HCT116 (cell line): ENCODE results near the gene CPTP. TPM values are rescaled to one million over a fixed set of nuclear protein-coding genes. Genes with fewer than 3 reads are reported as not detected.
A peak's percentile ranks its signal among the peaks of the same experiment; 100 is the strongest.

Experiments used
- ATAC-seq: fragments of 200-7000 bp; cut with Tn5 transposase; 2 replicates; pipeline ENCODE4 v1.9.1; 2020; ENCODE audit warnings: mild to moderate bottlenecking, moderate library complexity
- BruUV-seq: library from RNA; stranded (reverse); fragments of 400-500 nt; replicated peaks from 2 replicates; lab custom pipeline; 2021; lab: Mats Ljungman, UMichigan
- CTCF ChIA-PET: fragments of 300-600 bp; sonication (Branson Sonifier 250); formaldehyde crosslinking; loops from one replicate; lab custom pipeline; 2021; ENCODE audit warnings: antibody characterized with exemption; lab: Charles Lee
- POLR2A ChIA-PET: fragments of 300-600, 350-600 bp; sonication (Branson Sonifier 250); formaldehyde crosslinking; loops from one replicate; lab custom pipeline; 2021; ENCODE audit warnings: antibody characterized with exemption; lab: Charles Lee
- RAD21 ChIA-PET, 2 experiments: fragments of 300-600 bp; sonication (Branson Sonifier 250); formaldehyde crosslinking; loops; one replicate each; lab custom pipeline; 2023; ENCODE audit warnings: low total read pairs in 2 of 2; ENCODE audit not compliant: uncharacterized antibody in 2 of 2, unreplicated experiment in 2 of 2, low non-redundant PET in 1 of 2; lab: Charles Lee
- DNase-seq: peaks from one replicate; pipeline ENCODE4 v3.0.0-alpha.2; 2010; ENCODE audit warnings: low read depth, low spot score
- H2AFZ ChIP-seq: fragments of 200-600 bp; shearing (Covaris generic), sonication (generic); 2 replicates; pipeline ENCODE4 v1.6.1; 2017; ENCODE audit warnings: low read depth, mixed run types, mixed read lengths, antibody characterized with exemption, low read length; ENCODE audit not compliant: poor library complexity, severe bottlenecking
- H3K27ac ChIP-seq: 2 replicates; pipeline ENCODE4 v1.5.1; 2012; ENCODE audit warnings: low read depth, low read length
- H3K27me3 ChIP-seq: fragments of 200-600 bp; sonication (generic); 2 replicates; pipeline ENCODE4 v1.6.1; 2016; ENCODE audit warnings: mixed run types, low read length, mixed read lengths; ENCODE audit not compliant: insufficient read depth
- H3K36me3 ChIP-seq, 2 experiments: fragments of 200-500 bp in 1 of 2; fragments of 200-600 bp in 1 of 2; sonication (Bioruptor generic) in 1 of 2; sonication (generic) in 1 of 2; 2 replicates each; pipeline versions ENCODE4 v1.5.1 to v1.6.1; 2014 to 2016; ENCODE audit warnings: low read length in 2 of 2, inconsistent platforms in 1 of 2, mixed read lengths in 1 of 2, mixed run types in 1 of 2; ENCODE audit not compliant: insufficient read depth in 2 of 2, control insufficient read depth in 1 of 2
- H3K4me1 ChIP-seq, 2 experiments: fragments of 200-600 bp in 1 of 2; sonication (generic) in 1 of 2; 2 replicates each; pipeline versions ENCODE4 v1.5.1 to v1.6.1; 2012 to 2017; ENCODE audit warnings: low read length in 2 of 2, inconsistent platforms in 1 of 2, mild to moderate bottlenecking in 1 of 2, mixed read lengths in 1 of 2, mixed run types in 1 of 2, moderate library complexity in 1 of 2; ENCODE audit not compliant: insufficient read depth in 2 of 2, control insufficient read depth in 1 of 2
- H3K4me2 ChIP-seq: fragments of 200-600 bp; sonication (generic); 2 replicates; pipeline ENCODE4 v1.6.1; 2017; ENCODE audit warnings: mixed run types, low read length, mixed read lengths
- H3K4me3 ChIP-seq, 2 experiments: fragments of 200-600 bp in 1 of 2; sonication (generic) in 1 of 2; replicated peaks in 1 of 2; 2 replicates each; pipeline ENCODE4 v1.5.1; 2011 to 2016; ENCODE audit warnings: low read length in 2 of 2, control low read depth in 1 of 2, low read depth in 1 of 2, mild to moderate bottlenecking in 1 of 2, mixed read lengths in 1 of 2, mixed run types in 1 of 2
- H3K79me2 ChIP-seq: fragments of 200-600 bp; sonication (generic); 2 replicates; pipeline ENCODE4 v1.6.1; 2017; ENCODE audit warnings: mild to moderate bottlenecking, mixed run types, low read length, moderate library complexity, mixed read lengths; ENCODE audit not compliant: insufficient read depth
- H3K9ac ChIP-seq: fragments of 200-600 bp; sonication (generic); 2 replicates; pipeline ENCODE4 v1.6.1; 2016; ENCODE audit warnings: low read length, mixed read lengths
- H3K9me2 ChIP-seq: fragments of 200-600 bp; sonication (generic), shearing (Covaris generic); 2 replicates; pipeline ENCODE4 v1.6.1; 2017; ENCODE audit warnings: mixed run types, mild to moderate bottlenecking, moderate library complexity; ENCODE audit not compliant: insufficient read depth
- H3K9me3 ChIP-seq, 2 experiments: fragments of 200-500 bp in 1 of 2; fragments of 200-600 bp in 1 of 2; sonication (Bioruptor generic) in 1 of 2; sonication (generic) in 1 of 2; 2 replicates each; pipeline ENCODE4 v1.6.1; 2014 to 2017; ENCODE audit warnings: low read length in 2 of 2, mixed read lengths in 2 of 2, inconsistent platforms in 1 of 2, low read depth in 1 of 2, mild to moderate bottlenecking in 1 of 2, mixed run types in 1 of 2, moderate library complexity in 1 of 2; ENCODE audit not compliant: control insufficient read depth in 1 of 2, insufficient read depth in 1 of 2
- H4K20me1 ChIP-seq: fragments of 200-600 bp; sonication (generic), shearing (Covaris generic); 2 replicates; pipeline ENCODE4 v1.6.1; 2017; ENCODE audit warnings: mixed run types, mild to moderate bottlenecking, moderate library complexity; ENCODE audit not compliant: insufficient read depth
- ATF3 ChIP-seq: IDR thresholded peaks from 2 replicates; pipeline ENCODE4 v1.6.1; 2012
- CBX3 ChIP-seq: IDR thresholded peaks from 2 replicates; pipeline ENCODE4 v1.6.1; 2012; ENCODE audit warnings: low read depth
- CTCF ChIP-seq, 3 experiments: fragments of 200-600 bp in 1 of 3; sonication (generic) in 1 of 3; IDR thresholded peaks in 2 of 3; conservative IDR thresholded peaks in 1 of 3; 2 replicates each; pipeline ENCODE4 v1.5.1; 2012 to 2017; ENCODE audit warnings: low read depth in 2 of 3, low read length in 2 of 3, antibody characterized with exemption in 1 of 3, borderline replicate concordance in 1 of 3, control low read depth in 1 of 3, mild to moderate bottlenecking in 1 of 3, mixed read lengths in 1 of 3, mixed run types in 1 of 3, moderate library complexity in 1 of 3; ENCODE audit not compliant: insufficient read depth in 1 of 3
- EZH2phosphoT487 ChIP-seq: fragments of 200-600 bp; IDR thresholded peaks from 2 replicates; pipeline ENCODE4 v1.6.1; 2018; ENCODE audit warnings: antibody characterized with exemption, borderline replicate concordance
- FOSL1 ChIP-seq: IDR thresholded peaks from 2 replicates; pipeline ENCODE4 v1.6.1; 2012; ENCODE audit warnings: low read depth
- JUND ChIP-seq: IDR thresholded peaks from 2 replicates; pipeline ENCODE4 v1.6.1; 2012
- MAX ChIP-seq: IDR thresholded peaks from 2 replicates; pipeline ENCODE4 v1.6.1; 2012
- POLR2AphosphoS5 ChIP-seq: IDR thresholded peaks from 2 replicates; pipeline ENCODE4 v1.6.1; 2011; ENCODE audit warnings: mild to moderate bottlenecking, low read depth, low read length, moderate library complexity
- RAD21 ChIP-seq: IDR thresholded peaks from 2 replicates; pipeline ENCODE4 v1.6.1; 2012; ENCODE audit warnings: low read depth, mild to moderate bottlenecking
- SIN3A ChIP-seq: IDR thresholded peaks from 2 replicates; pipeline ENCODE4 v1.6.1; 2012; ENCODE audit warnings: low read depth
- SRF ChIP-seq: IDR thresholded peaks from 2 replicates; pipeline ENCODE4 v1.6.1; 2012; ENCODE audit warnings: low read depth
- TCF7L2 ChIP-seq: IDR thresholded peaks from 2 replicates; pipeline ENCODE4 v1.7.0; 2011; ENCODE audit warnings: borderline replicate concordance, inconsistent platforms; ENCODE audit not compliant: insufficient read depth, insufficient read length; ENCODE audit errors: extremely low read depth
- YY1 ChIP-seq: IDR thresholded peaks from 2 replicates; pipeline ENCODE4 v1.6.1; 2011; ENCODE audit warnings: low read length, low read depth, moderate library complexity, mild to moderate bottlenecking; ENCODE audit not compliant: insufficient replicate concordance; ENCODE audit errors: extremely low read depth
- ZBTB33 ChIP-seq: IDR thresholded peaks from 2 replicates; pipeline ENCODE4 v1.6.1; 2011; ENCODE audit warnings: mild to moderate bottlenecking, low read length, moderate library complexity; ENCODE audit not compliant: insufficient replicate concordance; ENCODE audit errors: extremely low read depth
- ZFX ChIP-seq: fragments of 450-650 bp; IDR thresholded peaks from 2 replicates; pipeline ENCODE4 v1.6.1; 2017
- intact Hi-C: fragments of 100-400 bp; cut with micrococcal nuclease; formaldehyde crosslinking; loops from 2 replicates; pipeline ENCODE4 v1.10.0; 2022
- total RNA-seq: library from RNA; stranded (reverse); gene quantifications from one replicate; pipeline ENCODE4 v1.2.1, GENCODE V29; 2021; ENCODE audit not compliant: unreplicated experiment

Gene CPTP
- total RNA-seq, 1 experiment from 2014 or later: 16.3 TPM

- H3K4me1 ChIP-seq: peaks cover 10 to 52% of the 10 kb centered on the region in 2 experiments; a peak in 3 of 4 replicates
- H3K9me2 ChIP-seq: no peaks in the 10 kb centered on the region
- H3K79me2 ChIP-seq: peaks cover 7% of the 10 kb centered on the region; the same call in 1 of the 2 replicates
- no peaks in the 10 kb centered on the region for H3K27me3 ChIP-seq
- no peak overlapping the region for H2AFZ ChIP-seq
- H3K36me3 ChIP-seq: peaks cover 5 to 22% of the 10 kb centered on the region in 2 experiments; a peak in 2 of 4 replicates
- H3K4me2 ChIP-seq: no peak overlapping the region
- DNase-seq: no peak
- ChIA-PET CTCF (no interaction called here), POLR2A (no interaction called here)
- no peak overlapping the region for H3K4me3 ChIP-seq
- BruUV-seq: TSS peak; percentile 25
- H3K27ac ChIP-seq: no peak overlapping the region
- ATAC-seq: no peak
- intact Hi-C loops: no loop called here
- no peak for TF ChIP-seq JUND
- TF ChIP-seq EZH2phosphoT487: no peak
- TF ChIP-seq ATF3: no peak
- TF ChIP-seq, all 23 proteins: peak for 0
- no peaks in the 10 kb centered on the region for H3K9me3 ChIP-seq
- H4K20me1 ChIP-seq: peaks cover 4% of the 10 kb centered on the region; the same call in 1 of the 2 replicates
- no peak overlapping the region for H3K9ac ChIP-seq
- RAD21 ChIA-PET: no interaction called here
Observed at GRCh38 chr1:1335283-1335682, 10.7 kb downstream of the CPTP start.

- H3K36me3 ChIP-seq: peaks cover 5 to 27% of the 10 kb centered on the region in 2 experiments; a peak in 3 of 4 replicates
- BruUV-seq: no TSS peak
- H3K9me3 ChIP-seq: no peaks in the 10 kb centered on the region
- no peak for ATAC-seq
- POLR2A ChIA-PET: no interaction called here
- no peaks in the 10 kb centered on the region for H3K27me3 ChIP-seq
- no peak for DNase-seq
- no peak overlapping the region for H3K4me2 ChIP-seq
- H3K9ac ChIP-seq: no peak overlapping the region
- peaks cover 4% of the 10 kb centered on the region; the same call in 1 of the 2 replicates for H4K20me1 ChIP-seq
- CTCF ChIA-PET: no interaction called here
- H3K9me2 ChIP-seq: no peaks in the 10 kb centered on the region
- H3K4me1 ChIP-seq: peaks cover 9 to 47% of the 10 kb centered on the region in 2 experiments; a peak in 3 of 4 replicates
- no peak overlapping the region for H3K4me3 ChIP-seq
- peaks cover 11% of the 10 kb centered on the region; the same call in 1 of the 2 replicates for H3K79me2 ChIP-seq
- RAD21 ChIA-PET: no interaction called here
- intact Hi-C loops: no loop called here
- H2AFZ ChIP-seq: no peak overlapping the region
- H3K27ac ChIP-seq: no peak overlapping the region
- TF ChIP-seq ZBTB33: no peak
- TF ChIP-seq RAD21: no peak
- no peak for TF ChIP-seq CTCF (IDR thresholded peaks at IDR 0.05 in 2 of 3, conservative IDR thresholded peaks at IDR 0.05 in 1 of 3; ENCODE audit: borderline replicate concordance in 1 of 3, insufficient read depth in 1 of 3, low read depth in 2 of 3, low read length in 2 of 3)
- no peak for TF ChIP-seq FOSL1
- no peak for TF ChIP-seq CBX3
- TF ChIP-seq ATF3: no peak
- TF ChIP-seq SRF: no peak
- no peak for TF ChIP-seq EZH2phosphoT487
- TF ChIP-seq JUND: no peak
- TF ChIP-seq TCF7L2: no peak
- no peak for TF ChIP-seq YY1
- no peak for TF ChIP-seq SIN3A
- TF ChIP-seq MAX: no peak
- no peak for TF ChIP-seq POLR2AphosphoS5
- TF ChIP-seq ZFX: no peak
Observed at GRCh38 chr1:1335792-1336248, 11.2 kb downstream of the CPTP start.
